ENCODE measurements around the gene UBAC2.
"Not testable (repeated sequence)": the region's sequence is repeated elsewhere in the genome, so short reads cannot be mapped to it uniquely, and the experiment has no call there.

The UBAC2 gene

GRCh38 chr13:99227909-99228688 is 27.4 kb downstream of the UBAC2 start:
- Histone ChIP-seq H3K4me3 (ENCODE audit: low read depth in 1 of 2, low read length in 2 of 2) (no peak overlapping the region), H3K9me3 (ENCODE audit: control insufficient read depth in 1 of 2, low read length in 2 of 2) (no peaks in the 10 kb centered on the region), H3K36me3 (ENCODE audit: control insufficient read depth in 1 of 2, insufficient read depth in 2 of 2, low read length in 2 of 2) (no peaks in the 10 kb centered on the region), H3K27me3 (ENCODE audit: low read depth, low read length) (no peaks in the 10 kb centered on the region), H3K4me1 (ENCODE audit: control insufficient read depth in 1 of 2, insufficient read depth in 2 of 2, low read length in 2 of 2) (peaks cover 7 to 28% of the 10 kb centered on the region in 2 donors), H3K27ac (ENCODE audit: low read length) (peak overlapping the region; percentile 1)

- Histone ChIP-seq H3K4me1 (ENCODE audit: control insufficient read depth in 1 of 2, insufficient read depth in 2 of 2, low read length in 2 of 2) (peaks cover 7 to 28% of the 10 kb centered on the region in 2 donors), H3K9me3 (ENCODE audit: control insufficient read depth in 1 of 2, low read length in 2 of 2) (no peaks in the 10 kb centered on the region), H3K36me3 (ENCODE audit: control insufficient read depth in 1 of 2, insufficient read depth in 2 of 2, low read length in 2 of 2) (no peaks in the 10 kb centered on the region), H3K27ac (ENCODE audit: low read length) (peak overlapping the region; percentile 1), H3K4me3 (ENCODE audit: low read depth in 1 of 2, low read length in 2 of 2) (no peak overlapping the region), H3K27me3 (ENCODE audit: low read depth, low read length) (no peaks in the 10 kb centered on the region)
These were observed 28.4 kb downstream of the UBAC2 start for GRCh38 chr13:99228737-99229691.

GRCh38 chr13:99230588-99230987 is 29.9 kb downstream of the UBAC2 start:
- H3K4me1 ChIP-seq (ENCODE audit: control insufficient read depth in 1 of 2, insufficient read depth in 2 of 2, low read length in 2 of 2), result peaks cover 5 to 24% of the 10 kb centered on the region in 2 donors
- not testable (repeated sequence) for H3K36me3 ChIP-seq (ENCODE audit: control insufficient read depth in 1 of 2, insufficient read depth in 2 of 2, low read length in 2 of 2); H3K27me3 ChIP-seq (ENCODE audit: low read depth, low read length); H3K27ac ChIP-seq (ENCODE audit: low read length); H3K9me3 ChIP-seq (ENCODE audit: control insufficient read depth in 1 of 2, low read length in 2 of 2); H3K4me3 ChIP-seq (ENCODE audit: low read depth in 1 of 2, low read length in 2 of 2)

- no peaks in the 10 kb centered on the region for H3K9me3 ChIP-seq (ENCODE audit: control insufficient read depth in 1 of 2, low read length in 2 of 2)
- H3K36me3 ChIP-seq (ENCODE audit: control insufficient read depth in 1 of 2, insufficient read depth in 2 of 2, low read length in 2 of 2), result no peaks in the 10 kb centered on the region
- no peak overlapping the region for H3K27ac ChIP-seq (ENCODE audit: low read length)
- peaks cover under 1 to 20% of the 10 kb centered on the region in 2 donors for H3K4me1 ChIP-seq (ENCODE audit: control insufficient read depth in 1 of 2, insufficient read depth in 2 of 2, low read length in 2 of 2)
- no peaks in the 10 kb centered on the region for H3K27me3 ChIP-seq (ENCODE audit: low read depth, low read length)
- no peak overlapping the region for H3K4me3 ChIP-seq (ENCODE audit: low read depth in 1 of 2, low read length in 2 of 2)
These were observed 30.3 kb downstream of the UBAC2 start for GRCh38 chr13:99230991-99231390.

- no peaks in the 10 kb centered on the region for H3K9me3 ChIP-seq (ENCODE audit: control insufficient read depth in 1 of 2, low read length in 2 of 2)
- no peak overlapping the region for H3K4me3 ChIP-seq (ENCODE audit: low read depth in 1 of 2, low read length in 2 of 2)
- H3K36me3 ChIP-seq (ENCODE audit: control insufficient read depth in 1 of 2, insufficient read depth in 2 of 2, low read length in 2 of 2), result no peaks in the 10 kb centered on the region
- H3K4me1 ChIP-seq (ENCODE audit: control insufficient read depth in 1 of 2, insufficient read depth in 2 of 2, low read length in 2 of 2), result peaks cover 0 to 13% of the 10 kb centered on the region in 2 donors
- H3K27me3 ChIP-seq (ENCODE audit: low read depth, low read length), result no peaks in the 10 kb centered on the region
- no peak overlapping the region for H3K27ac ChIP-seq (ENCODE audit: low read length)
These were observed 31.1 kb downstream of the UBAC2 start for GRCh38 chr13:99231721-99232120.

GRCh38 chr13:99237981-99238662 is 37.5 kb downstream of the UBAC2 start:
- H3K27ac ChIP-seq (ENCODE audit: low read length), result peak overlapping the region; percentile 37
- no peak overlapping the region for H3K4me3 ChIP-seq (ENCODE audit: low read depth in 1 of 2, low read length in 2 of 2)
- H3K36me3 ChIP-seq (ENCODE audit: control insufficient read depth in 1 of 2, insufficient read depth in 2 of 2, low read length in 2 of 2), result peaks cover 6 to 22% of the 10 kb centered on the region in 2 donors
- no peaks in the 10 kb centered on the region for H3K4me1 ChIP-seq (ENCODE audit: control insufficient read depth in 1 of 2, insufficient read depth in 2 of 2, low read length in 2 of 2)
- H3K9me3 ChIP-seq (ENCODE audit: control insufficient read depth in 1 of 2, low read length in 2 of 2), result no peaks in the 10 kb centered on the region
- no peaks in the 10 kb centered on the region for H3K27me3 ChIP-seq (ENCODE audit: low read depth, low read length)

- Histone ChIP-seq H3K9me3 (ENCODE audit: control insufficient read depth in 1 of 2, low read length in 2 of 2) (no peaks in the 10 kb centered on the region), H3K4me3 (ENCODE audit: low read depth in 1 of 2, low read length in 2 of 2) (no peak overlapping the region), H3K4me1 (ENCODE audit: control insufficient read depth in 1 of 2, insufficient read depth in 2 of 2, low read length in 2 of 2) (no peaks in the 10 kb centered on the region), H3K27me3 (ENCODE audit: low read depth, low read length) (no peaks in the 10 kb centered on the region), H3K27ac (ENCODE audit: low read length) (no peak overlapping the region), H3K36me3 (ENCODE audit: control insufficient read depth in 1 of 2, insufficient read depth in 2 of 2, low read length in 2 of 2) (peaks cover 5 to 8% of the 10 kb centered on the region in 2 donors)
These were observed 45.4 kb downstream of the UBAC2 start for GRCh38 chr13:99246100-99246499.

- H3K9me3 ChIP-seq (ENCODE audit: control insufficient read depth in 1 of 2, low read length in 2 of 2); H3K27ac ChIP-seq (ENCODE audit: low read length); H3K4me1 ChIP-seq (ENCODE audit: control insufficient read depth in 1 of 2, insufficient read depth in 2 of 2, low read length in 2 of 2); H3K27me3 ChIP-seq (ENCODE audit: low read depth, low read length); H3K4me3 ChIP-seq (ENCODE audit: low read depth in 1 of 2, low read length in 2 of 2); H3K36me3 ChIP-seq (ENCODE audit: control insufficient read depth in 1 of 2, insufficient read depth in 2 of 2, low read length in 2 of 2): not testable (repeated sequence)
These were observed 48.5 kb downstream of the UBAC2 start for GRCh38 chr13:99249178-99249577.

- not testable (repeated sequence) for H3K4me1 ChIP-seq (ENCODE audit: control insufficient read depth in 1 of 2, insufficient read depth in 2 of 2, low read length in 2 of 2); H3K36me3 ChIP-seq (ENCODE audit: control insufficient read depth in 1 of 2, insufficient read depth in 2 of 2, low read length in 2 of 2); H3K27ac ChIP-seq (ENCODE audit: low read length); H3K27me3 ChIP-seq (ENCODE audit: low read depth, low read length); H3K4me3 ChIP-seq (ENCODE audit: low read depth in 1 of 2, low read length in 2 of 2); H3K9me3 ChIP-seq (ENCODE audit: control insufficient read depth in 1 of 2, low read length in 2 of 2)
These were observed 49.0 kb downstream of the UBAC2 start for GRCh38 chr13:99249606-99250005.

- Histone ChIP-seq H3K9me3 (ENCODE audit: control insufficient read depth in 1 of 2, low read length in 2 of 2) (no peaks in the 10 kb centered on the region), H3K4me1 (ENCODE audit: control insufficient read depth in 1 of 2, insufficient read depth in 2 of 2, low read length in 2 of 2) (no peaks in the 10 kb centered on the region), H3K27ac (ENCODE audit: low read length) (no peak overlapping the region), H3K36me3 (ENCODE audit: control insufficient read depth in 1 of 2, insufficient read depth in 2 of 2, low read length in 2 of 2) (peaks cover 7 to 9% of the 10 kb centered on the region in 2 donors), H3K4me3 (ENCODE audit: low read depth in 1 of 2, low read length in 2 of 2) (no peak overlapping the region), H3K27me3 (ENCODE audit: low read depth, low read length) (no peaks in the 10 kb centered on the region)
These were observed 50.5 kb downstream of the UBAC2 start for GRCh38 chr13:99250982-99251825.

Data from muscle layer of duodenum (tissue), 2 donors.